GM12801 (cell line): Measurements from ENCODE around the gene RDX.

Experiments used
- CTCF ChIP-seq: IDR thresholded peaks from one replicate; pipeline ENCODE4 v1.5.1; 2011; ENCODE audit warnings: control low read depth; ENCODE audit not compliant: insufficient read length; ENCODE audit errors: extremely low read depth

Gene RDX

GRCh38 chr11:110296226-110297075 is at the start of gene RDX:
Gene RDX (minus strand): TSS chr11:110296614. CDS start chr11:110279692, 16,922 bp downstream.
- TF ChIP-seq CTCF: no peak

GRCh38 chr11:110345743-110346142 is 49.3 kb upstream of the RDX start:
- TF ChIP-seq CTCF: no peak

GRCh38 chr11:110340436-110340835 is 44.0 kb upstream of the RDX start:
- no peak for TF ChIP-seq CTCF

GRCh38 chr11:110339456-110340250 is 43.2 kb upstream of the RDX start:
- no peak for TF ChIP-seq CTCF

GRCh38 chr11:110338684-110339083 is 42.3 kb upstream of the RDX start:
- no peak for TF ChIP-seq CTCF

GRCh38 chr11:110337570-110338193 is 41.3 kb upstream of the RDX start:
- TF ChIP-seq CTCF: no peak

- TF ChIP-seq CTCF: no peak
These were observed 39.6 kb upstream of the RDX start for GRCh38 chr11:110336054-110336453.
